Smooth muscle cell (in vitro differentiated cells): ENCODE data around the gene UBE2E1. TPM values are rescaled to one million over a fixed set of nuclear protein-coding genes. Genes with fewer than 3 reads are reported as not detected.
"Not testable (repeated sequence)": the region's sequence is repeated elsewhere in the genome, so short reads cannot be mapped to it uniquely, and the experiment has no call there.

Experiments used
- DNase-seq: peaks from one replicate; lab custom pipeline; 2025; ENCODE audit not compliant: unreplicated experiment; lab: John Stamatoyannopoulos, UW
- H2AFZ ChIP-seq: fragments of 200-600 bp; sonication (generic); 2 replicates; pipeline ENCODE4 v1.6.0; 2016; ENCODE audit warnings: antibody characterized with exemption, low read depth, mild to moderate bottlenecking
- H3F3A ChIP-seq: fragments of 200-600 bp; sonication (generic); 2 replicates; pipeline ENCODE4 v1.6.0; 2017; ENCODE audit warnings: antibody characterized with exemption, low read depth
- H3K27ac ChIP-seq: fragments of 200-600 bp; sonication (generic); 2 replicates; pipeline ENCODE4 v1.5.1; 2016; ENCODE audit warnings: low read depth, mild to moderate bottlenecking
- H3K27me3 ChIP-seq: fragments of 200-600 bp; sonication (generic); 2 replicates; pipeline ENCODE4 v1.6.1; 2016; ENCODE audit warnings: low read depth, mild to moderate bottlenecking
- H3K36me3 ChIP-seq: fragments of 200-600 bp; sonication (generic); 2 replicates; pipeline ENCODE4 v1.5.1; 2016; ENCODE audit warnings: low read depth
- H3K4me1 ChIP-seq: fragments of 200-600 bp; sonication (generic); 2 replicates; pipeline ENCODE4 v1.5.1; 2016; ENCODE audit warnings: low read depth
- H3K4me2 ChIP-seq: fragments of 200-600 bp; sonication (generic); 2 replicates; pipeline ENCODE4 v1.6.0; 2016; ENCODE audit warnings: mild to moderate bottlenecking
- H3K4me3 ChIP-seq: fragments of 200-600 bp; sonication (generic); 2 replicates; pipeline ENCODE4 v1.5.1; 2016; ENCODE audit warnings: mild to moderate bottlenecking
- H3K79me2 ChIP-seq: fragments of 200-600 bp; sonication (generic); 2 replicates; pipeline ENCODE4 v1.6.0; 2016; ENCODE audit warnings: low read depth, mild to moderate bottlenecking
- H3K9ac ChIP-seq: fragments of 200-600 bp; sonication (generic); 2 replicates; pipeline ENCODE4 v1.6.0; 2016; ENCODE audit warnings: low read depth
- H3K9me3 ChIP-seq: fragments of 200-600 bp; sonication (generic); replicated peaks from 2 replicates; pipeline ENCODE4 v1.5.1; 2016; ENCODE audit warnings: low read depth
- H4K20me1 ChIP-seq: fragments of 200-600 bp; sonication (generic); 2 replicates; pipeline ENCODE4 v1.6.0; 2016; ENCODE audit warnings: low read depth
- WGBS: methylation state at CpG from one replicate; pipeline ENCODE4 v1.1.7; 2016; ENCODE audit warnings: low lambda C conversion rate; 5-methylcytosine and 5-hydroxymethylcytosine counted together
- polyA plus RNA-seq: library from polyadenylated mRNA; unstranded; fragments of >200 nt; fragmentation: Nextera tagmentation; extraction: Ambion mirVana; gene quantifications from 2 replicates; pipeline ENCODE4 v1.2.1, GENCODE V29; 2016
- total RNA-seq: library from RNA; depleted of rRNA; stranded (reverse); fragments of >200 nt; gene quantifications from 2 replicates; pipeline ENCODE4 v1.2.3, GENCODE V29; 2014
- TF ChIP-seq, protein P1 (sequence below): fragments of 200-600 bp; sonication (generic); IDR thresholded peaks from 2 replicates; pipeline ENCODE4 v1.5.1; 2017; ENCODE audit warnings: borderline replicate concordance, mild to moderate bottlenecking, antibody characterized with exemption; ENCODE audit not compliant: insufficient read depth, poor library complexity, severe bottlenecking

Gene UBE2E1
- total and polyA plus RNA-seq, 2 experiments from 2014 or later: 13.3 to 128 TPM

DNA sequence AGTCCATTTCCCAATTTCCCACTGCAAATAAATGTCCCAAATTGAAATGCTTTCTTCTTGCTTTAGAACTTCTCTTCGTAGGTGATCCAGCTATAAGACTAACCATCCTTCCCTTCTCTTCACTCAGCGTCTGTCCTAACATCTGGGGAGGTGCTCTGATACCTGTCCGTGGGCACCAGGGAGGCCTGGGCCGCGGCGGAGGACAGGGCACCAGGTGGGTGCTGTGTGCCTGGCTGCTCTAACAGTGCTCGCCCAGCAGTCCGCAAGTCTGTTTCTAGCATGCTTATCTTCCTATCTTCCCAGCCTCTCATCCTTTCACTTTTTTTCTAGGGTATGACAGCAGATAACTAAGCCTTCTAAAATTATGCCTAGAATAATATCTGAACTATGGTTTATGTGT, 73.7 kb downstream of the UBE2E1 start:
- Histone ChIP-seq H3K27ac (no peak overlapping the region), H3K9me3 (no peaks in the 10 kb centered on the region), H2AFZ (no peak overlapping the region), H4K20me1 (peaks cover 94% of the 10 kb centered on the region), H3K79me2 (peaks cover 72% of the 10 kb centered on the region), H3K9ac (no peak overlapping the region), H3K36me3 (no peaks in the 10 kb centered on the region), H3K4me1 (peaks cover 13% of the 10 kb centered on the region), H3K4me2 (no peak overlapping the region), H3F3A (peaks cover 3% of the 10 kb centered on the region), H3K4me3 (no peak overlapping the region), H3K27me3 (no peaks in the 10 kb centered on the region)
- WGBS: 99% methylated on average over 8 of the region's 8 CpGs
- no peak for DNase-seq
- TF ChIP-seq, protein P1, sequence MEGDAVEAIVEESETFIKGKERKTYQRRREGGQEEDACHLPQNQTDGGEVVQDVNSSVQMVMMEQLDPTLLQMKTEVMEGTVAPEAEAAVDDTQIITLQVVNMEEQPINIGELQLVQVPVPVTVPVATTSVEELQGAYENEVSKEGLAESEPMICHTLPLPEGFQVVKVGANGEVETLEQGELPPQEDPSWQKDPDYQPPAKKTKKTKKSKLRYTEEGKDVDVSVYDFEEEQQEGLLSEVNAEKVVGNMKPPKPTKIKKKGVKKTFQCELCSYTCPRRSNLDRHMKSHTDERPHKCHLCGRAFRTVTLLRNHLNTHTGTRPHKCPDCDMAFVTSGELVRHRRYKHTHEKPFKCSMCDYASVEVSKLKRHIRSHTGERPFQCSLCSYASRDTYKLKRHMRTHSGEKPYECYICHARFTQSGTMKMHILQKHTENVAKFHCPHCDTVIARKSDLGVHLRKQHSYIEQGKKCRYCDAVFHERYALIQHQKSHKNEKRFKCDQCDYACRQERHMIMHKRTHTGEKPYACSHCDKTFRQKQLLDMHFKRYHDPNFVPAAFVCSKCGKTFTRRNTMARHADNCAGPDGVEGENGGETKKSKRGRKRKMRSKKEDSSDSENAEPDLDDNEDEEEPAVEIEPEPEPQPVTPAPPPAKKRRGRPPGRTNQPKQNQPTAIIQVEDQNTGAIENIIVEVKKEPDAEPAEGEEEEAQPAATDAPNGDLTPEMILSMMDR: no peak

DNA sequence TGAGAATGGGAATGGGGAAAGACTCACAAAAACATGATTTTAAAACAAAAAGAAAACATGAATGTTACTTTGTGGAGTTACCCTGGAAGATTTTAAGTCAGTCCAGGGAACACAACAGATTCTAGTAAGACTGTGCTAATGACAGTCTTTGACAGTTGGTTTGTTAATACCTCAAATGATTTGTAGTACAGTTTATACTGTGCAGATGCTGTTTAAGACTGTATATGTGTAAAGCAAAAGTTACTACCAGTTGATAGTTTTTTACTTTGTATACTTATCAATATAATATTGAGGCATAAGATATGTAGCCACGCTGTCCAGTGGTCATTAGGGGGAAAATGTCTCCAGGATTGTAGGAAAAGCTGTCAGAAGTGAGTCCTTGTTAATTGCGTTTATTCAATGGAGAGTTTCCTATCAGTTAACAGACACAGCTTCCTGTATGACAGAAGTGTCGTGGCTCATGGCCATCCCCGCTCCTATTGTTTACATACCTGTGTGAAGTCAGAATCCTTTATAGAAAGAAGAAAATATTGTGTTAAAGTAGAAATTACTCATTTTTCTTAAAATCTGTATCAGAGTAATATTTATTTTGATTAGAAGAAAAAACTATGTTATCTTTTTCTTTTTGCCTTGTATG, 75.1 kb downstream of the UBE2E1 start:
- Histone ChIP-seq H3F3A (peaks cover 3% of the 10 kb centered on the region), H3K4me2 (no peak overlapping the region), H3K79me2 (peaks cover 60% of the 10 kb centered on the region), H4K20me1 (peaks cover 95% of the 10 kb centered on the region), H3K36me3 (no peaks in the 10 kb centered on the region), H3K9me3 (no peaks in the 10 kb centered on the region), H3K27me3 (no peaks in the 10 kb centered on the region), H2AFZ (no peak overlapping the region), H3K9ac (no peak overlapping the region), H3K4me1 (peaks cover 5% of the 10 kb centered on the region), H3K4me3 (no peak overlapping the region), H3K27ac (no peak overlapping the region)
- WGBS: 77% methylated on average over 4 of the region's 4 CpGs
- TF ChIP-seq, protein P1: no peak
- DNase-seq: no peak

DNA sequence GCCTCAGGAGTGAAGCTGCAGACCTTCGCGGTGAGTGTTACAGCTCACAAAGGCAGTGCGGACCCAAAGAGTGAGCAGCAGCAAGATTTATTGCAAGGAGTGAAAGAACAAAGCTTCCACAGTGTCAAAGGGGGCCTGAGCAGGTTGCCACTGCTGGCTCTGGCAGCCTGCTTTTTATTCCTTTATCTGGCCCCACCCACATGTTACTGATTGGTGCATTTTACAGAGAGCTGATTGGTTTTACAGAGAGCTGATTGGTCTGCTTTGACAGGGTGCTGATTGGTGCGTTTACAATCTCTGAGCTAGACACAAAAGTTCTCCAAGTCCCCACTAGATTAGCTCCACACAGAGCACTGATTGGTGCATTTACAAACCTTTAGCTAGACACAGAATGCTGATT, 76.2 kb downstream of the UBE2E1 start:
- not testable (repeated sequence) for H3K9ac ChIP-seq, H3K4me3 ChIP-seq, H3F3A ChIP-seq, H3K9me3 ChIP-seq, DNase-seq, H3K4me2 ChIP-seq, H3K4me1 ChIP-seq, H3K27me3 ChIP-seq, H3K36me3 ChIP-seq, H2AFZ ChIP-seq, H3K27ac ChIP-seq
- Histone ChIP-seq H4K20me1 (peaks cover 95% of the 10 kb centered on the region), H3K79me2 (peaks cover 48% of the 10 kb centered on the region)
- WGBS: 58% methylated on average over 4 of the region's 4 CpGs

DNA sequence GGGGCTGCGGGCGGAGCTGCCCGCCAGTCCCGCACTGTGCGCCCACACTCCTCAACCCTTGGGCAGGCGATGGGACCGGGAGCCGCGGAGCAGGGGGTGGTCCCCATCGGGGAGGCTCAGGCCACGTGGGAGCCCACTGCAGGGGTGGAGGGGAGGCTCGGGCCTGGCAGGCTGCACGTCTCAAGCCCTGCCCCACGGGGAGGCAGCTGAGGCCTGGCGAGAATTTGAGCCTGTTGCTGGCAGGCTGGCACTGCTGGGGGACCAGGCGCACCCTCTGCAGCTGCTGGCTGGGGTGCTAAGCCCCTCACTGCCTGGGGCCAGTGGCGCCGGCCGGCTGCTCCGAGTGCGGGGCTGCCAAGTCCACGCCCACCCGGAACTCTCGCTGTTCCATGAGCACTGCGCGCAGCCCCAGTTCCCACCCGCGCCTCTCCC, 76.7 kb downstream of the UBE2E1 start:
- DNase-seq: no peak
- H4K20me1 ChIP-seq: peaks cover 95% of the 10 kb centered on the region
- H3K9ac ChIP-seq: no peak overlapping the region
- no peaks in the 10 kb centered on the region for H3K4me1 ChIP-seq
- H3K4me3 ChIP-seq: no peak overlapping the region
- H3K79me2 ChIP-seq: peaks cover 46% of the 10 kb centered on the region
- no peaks in the 10 kb centered on the region for H3K36me3 ChIP-seq
- H3F3A ChIP-seq: no peaks in the 10 kb centered on the region
- no peak overlapping the region for H2AFZ ChIP-seq
- no peak overlapping the region for H3K4me2 ChIP-seq
- TF ChIP-seq, protein P1: no peak
- no peak overlapping the region for H3K27ac ChIP-seq
- H3K27me3 ChIP-seq: no peaks in the 10 kb centered on the region
- H3K9me3 ChIP-seq: no peaks in the 10 kb centered on the region
- 98% methylated on average over 28 of the region's 28 CpGs for WGBS
